H9 (cell line): ENCODE measurements around the gene DCAF11. TPM values are rescaled to one million over a fixed set of nuclear protein-coding genes. Genes with fewer than 3 reads are reported as not detected.

Experiments used
- DNase-seq: peaks from one replicate; pipeline ENCODE4 v3.0.0-alpha.2; 2017
- H2AFZ ChIP-seq: one replicate; pipeline ENCODE4 v1.6.1; 2013; ENCODE audit warnings: mild to moderate bottlenecking, low read length, control low read depth, moderate library complexity
- H2AK5ac ChIP-seq: 2 replicates; pipeline ENCODE4 v1.6.1; 2013; ENCODE audit warnings: low read length, control low read depth, mixed read lengths; ENCODE audit not compliant: insufficient read length
- H2BK120ac ChIP-seq: one replicate; pipeline ENCODE4 v1.6.1; 2013; ENCODE audit warnings: low read depth, mild to moderate bottlenecking, low read length, control low read depth, inconsistent platforms; ENCODE audit not compliant: poor library complexity, severe bottlenecking
- H2BK12ac ChIP-seq: 2 replicates; pipeline ENCODE4 v1.6.1; 2013; ENCODE audit warnings: low read length, control low read depth, mixed read lengths, low read depth; ENCODE audit not compliant: insufficient read length
- H2BK15ac ChIP-seq: 2 replicates; pipeline ENCODE4 v1.6.1; 2013; ENCODE audit warnings: low read depth, low read length, control low read depth
- H2BK20ac ChIP-seq: one replicate; pipeline ENCODE4 v1.6.1; 2013; ENCODE audit warnings: low read depth, mild to moderate bottlenecking, low read length, control low read depth, inconsistent platforms; ENCODE audit not compliant: poor library complexity, severe bottlenecking
- H2BK5ac ChIP-seq: 2 replicates; pipeline ENCODE4 v1.6.1; 2013; ENCODE audit warnings: low read length, control low read depth, mixed read lengths; ENCODE audit not compliant: insufficient read length
- H3K14ac ChIP-seq: 2 replicates; pipeline ENCODE4 v1.6.1; 2013; ENCODE audit warnings: low read length, control low read depth; ENCODE audit not compliant: insufficient read depth
- H3K18ac ChIP-seq: 2 replicates; pipeline ENCODE4 v1.6.1; 2013; ENCODE audit warnings: low read depth, mild to moderate bottlenecking, mixed read lengths, low read length, control low read depth; ENCODE audit not compliant: insufficient read length
- H3K23ac ChIP-seq: 2 replicates; pipeline ENCODE4 v1.6.1; 2013; ENCODE audit warnings: low read length, control low read depth, mixed read lengths, low read depth; ENCODE audit not compliant: insufficient read length
- H3K23me2 ChIP-seq: 2 replicates; pipeline ENCODE4 v1.6.1; 2013; ENCODE audit warnings: low read depth, mild to moderate bottlenecking, mixed read lengths, low read length, control low read depth; ENCODE audit not compliant: insufficient read length, poor library complexity, severe bottlenecking
- H3K27ac ChIP-seq: 2 replicates; pipeline ENCODE4 v1.5.1; 2013; ENCODE audit warnings: low read length, control low read depth, mixed read lengths, low read depth; ENCODE audit not compliant: insufficient read length
- H3K27me3 ChIP-seq: 2 replicates; pipeline ENCODE4 v1.6.1; 2013; ENCODE audit warnings: low read length, control low read depth, inconsistent platforms; ENCODE audit not compliant: insufficient read depth
- H3K4ac ChIP-seq: 2 replicates; pipeline ENCODE4 v1.6.1; 2013; ENCODE audit warnings: low read depth, mild to moderate bottlenecking, control low read depth, inconsistent platforms, low read length, moderate library complexity
- H3K4me1 ChIP-seq: 2 replicates; pipeline ENCODE4 v1.6.1; 2013; ENCODE audit warnings: low read length, control low read depth, inconsistent platforms; ENCODE audit not compliant: insufficient read depth
- H3K4me2 ChIP-seq: 2 replicates; pipeline ENCODE4 v1.6.1; 2013; ENCODE audit warnings: low read length, control low read depth, mixed read lengths; ENCODE audit not compliant: insufficient read length, insufficient read depth
- H3K56ac ChIP-seq: 2 replicates; pipeline ENCODE4 v1.6.1; 2013; ENCODE audit warnings: low read depth, mild to moderate bottlenecking, mixed read lengths, low read length, control low read depth; ENCODE audit not compliant: insufficient read length
- H3K79me1 ChIP-seq: 2 replicates; pipeline ENCODE4 v1.6.1; 2013; ENCODE audit warnings: low read depth, mild to moderate bottlenecking, moderate library complexity, low read length, control low read depth, inconsistent platforms; ENCODE audit not compliant: insufficient read depth, poor library complexity, severe bottlenecking
- H3K79me2 ChIP-seq: 2 replicates; pipeline ENCODE4 v1.6.1; 2013; ENCODE audit warnings: low read length, control low read depth, inconsistent platforms; ENCODE audit not compliant: insufficient read depth
- H3K9ac ChIP-seq: 2 replicates; pipeline ENCODE4 v1.6.1; 2013; ENCODE audit warnings: low read length, control low read depth, mixed read lengths; ENCODE audit not compliant: insufficient read length; ENCODE audit errors: extremely low read depth
- H3K9me3 ChIP-seq: one replicate; pipeline ENCODE4 v1.6.1; 2013; ENCODE audit warnings: low read depth, low read length, inconsistent platforms; ENCODE audit not compliant: control insufficient read depth
- H3T11ph ChIP-seq: one replicate; pipeline ENCODE4 v1.6.1; 2013; ENCODE audit warnings: mild to moderate bottlenecking, low read length, control low read depth, inconsistent platforms
- H4K20me1 ChIP-seq: one replicate; pipeline ENCODE4 v1.6.1; 2013; ENCODE audit not compliant: control insufficient read depth, insufficient read length, insufficient read depth
- H4K5ac ChIP-seq: 2 replicates; pipeline ENCODE4 v1.6.1; 2013; ENCODE audit warnings: low read depth, mild to moderate bottlenecking, mixed read lengths, low read length, control low read depth; ENCODE audit not compliant: insufficient read length
- H4K8ac ChIP-seq: replicated peaks from 2 replicates; pipeline ENCODE4 v1.6.1; 2013; ENCODE audit warnings: low read length, control low read depth, mixed read lengths, low read depth; ENCODE audit not compliant: insufficient read length
- H4K91ac ChIP-seq: 2 replicates; pipeline ENCODE4 v1.6.1; 2013; ENCODE audit warnings: low read depth, mild to moderate bottlenecking, moderate library complexity, mixed read lengths, low read length, control low read depth; ENCODE audit not compliant: insufficient read length
- H3K27ac Mint-ChIP-seq, 3 experiments: 2 replicates in 2 of 3; 3 replicates in 1 of 3; pipeline ENCODE4 v1.8.0; 2020 to 2021; ENCODE audit warnings: mixed read lengths in 3 of 3, mild to moderate bottlenecking in 1 of 3, moderate library complexity in 1 of 3
- H3K27me3 Mint-ChIP-seq: 2 replicates; pipeline ENCODE4 v1.8.0; 2021; ENCODE audit warnings: low read depth, mild to moderate bottlenecking, moderate library complexity, mixed read lengths
- H3K36me3 Mint-ChIP-seq, 3 experiments: 2 replicates in 2 of 3; 3 replicates in 1 of 3; pipeline ENCODE4 v1.8.0; 2020 to 2021; ENCODE audit warnings: low read depth in 3 of 3, mixed read lengths in 3 of 3; ENCODE audit not compliant: insufficient read depth in 1 of 3
- H3K4me1 Mint-ChIP-seq, 2 experiments: 2 replicates each; pipeline ENCODE4 v1.8.0; 2020; ENCODE audit warnings: mixed read lengths in 2 of 2
- H3K4me3 Mint-ChIP-seq, 2 experiments: 2 replicates in 1 of 2; 3 replicates in 1 of 2; pipeline ENCODE4 v1.8.0; 2020 to 2021; ENCODE audit warnings: mild to moderate bottlenecking in 2 of 2, mixed read lengths in 2 of 2, moderate library complexity in 1 of 2
- H3K9me3 Mint-ChIP-seq, 2 experiments: 2 replicates in 1 of 2; 3 replicates in 1 of 2; pipeline ENCODE4 v1.8.0; 2020; ENCODE audit warnings: mild to moderate bottlenecking in 2 of 2, mixed read lengths in 2 of 2, moderate library complexity in 1 of 2
- CTCF ChIP-seq: fragments of 200-600 bp; sonication (generic); conservative IDR thresholded peaks from 3 replicates; pipeline ENCODE4 v1.8.0; 2021; ENCODE audit warnings: antibody characterized with exemption, mild to moderate bottlenecking
- WGBS: extraction: QIAGEN DNeasy Blood & Tissue Kit; methylation state at CpG from one replicate; pipeline ENCODE4 v1.1.7; 2013; ENCODE audit warnings: missing lambda C conversion rate, low lambda C conversion rate, mixed read lengths; ENCODE audit not compliant: insufficient read length; ENCODE audit errors: extremely low coverage; 5-methylcytosine and 5-hydroxymethylcytosine counted together
- total RNA-seq: library from RNA; stranded (reverse); gene quantifications from 2 replicates; pipeline ENCODE4 v1.2.1, GENCODE V29; 2021

Gene DCAF11
- total RNA-seq, 1 experiment from 2014 or later, result 73.4 TPM

GRCh38 chr14:24089890-24090289, 24.7 kb upstream of the DCAF11 start:
- Mint-ChIP-seq H3K9me3 (no peaks in the 10 kb centered on the region; a peak in 2 of 5 replicates), H3K4me3 (no peak overlapping the region), H3K27me3 (peaks cover 4% of the 10 kb centered on the region), H3K4me1 (peaks cover 16 to 32% of the 10 kb centered on the region in 2 experiments), H3K27ac (no peak overlapping the region; a peak in 1 of 7 replicates), H3K36me3 (peaks cover 0 to under 1% (median 0%) of the 10 kb centered on the region in 3 experiments; a peak in 1 of 7 replicates)
- Histone ChIP-seq H3K9ac (no peak overlapping the region), H3T11ph (no peak overlapping the region), H2AFZ (no peak overlapping the region), H2BK15ac (no peak overlapping the region), H2BK12ac (no peak overlapping the region), H4K8ac (no peak overlapping the region), H3K4ac (no peak overlapping the region), H3K79me1 (no peaks in the 10 kb centered on the region), H3K18ac (no peak overlapping the region), H3K9me3 (no peaks in the 10 kb centered on the region), H4K20me1 (no peaks in the 10 kb centered on the region), H2BK120ac (no peak overlapping the region), H3K79me2 (no peaks in the 10 kb centered on the region), H3K4me1 (no peaks in the 10 kb centered on the region; the same call in 1 of the 2 replicates), H3K27me3 (no peaks in the 10 kb centered on the region), H3K14ac (no peak overlapping the region), H3K56ac (no peak overlapping the region), H2BK5ac (no peak overlapping the region), H3K4me2 (no peak overlapping the region), H3K23ac (no peak overlapping the region), H2BK20ac (no peak overlapping the region), H4K5ac (no peak overlapping the region), H4K91ac (no peak overlapping the region), H3K23me2 (peaks cover under 1% of the 10 kb centered on the region), H2AK5ac (no peak overlapping the region), H3K27ac (no peak overlapping the region)
- no peak for DNase-seq
- no peak for TF ChIP-seq CTCF
- no CpG with 5 or more reads among the region's 6 CpGs for WGBS
